Measurements from ENCODE around the gene SHISA7.

Gene SHISA7

GRCh38 chr19:55391702-55392615 is 51.1 kb downstream of the SHISA7 start:
- no peak overlapping the region for H3K4me2 ChIP-seq
- TF ChIP-seq CTCF (conservative IDR thresholded peaks at IDR 0.05; ENCODE audit: low read depth, low read length): no peak
- H4K20me1 ChIP-seq (ENCODE audit: insufficient read depth): peaks cover 28% of the 10 kb centered on the region
- no peak overlapping the region for H3K4me3 ChIP-seq (IDR thresholded peaks at IDR 0.05; ENCODE audit: insufficient read depth, low read depth, low read length)
- H3K36me3 ChIP-seq (ENCODE audit: insufficient read depth): peaks cover 12% of the 10 kb centered on the region; the same call in 1 of the 2 replicates
- H3K9ac ChIP-seq: no peak overlapping the region
- no peaks in the 10 kb centered on the region for H3K27me3 ChIP-seq (ENCODE audit: insufficient read depth, low read depth)
- H3K27ac ChIP-seq: no peak overlapping the region
- H3K79me2 ChIP-seq (ENCODE audit: insufficient read depth, low read depth): peaks cover 20% of the 10 kb centered on the region
- H3K4me1 ChIP-seq (ENCODE audit: low read depth, poor library complexity, severe bottlenecking): peaks cover 19% of the 10 kb centered on the region
- no peak overlapping the region for H2AFZ ChIP-seq (ENCODE audit: low read depth)

DNA sequence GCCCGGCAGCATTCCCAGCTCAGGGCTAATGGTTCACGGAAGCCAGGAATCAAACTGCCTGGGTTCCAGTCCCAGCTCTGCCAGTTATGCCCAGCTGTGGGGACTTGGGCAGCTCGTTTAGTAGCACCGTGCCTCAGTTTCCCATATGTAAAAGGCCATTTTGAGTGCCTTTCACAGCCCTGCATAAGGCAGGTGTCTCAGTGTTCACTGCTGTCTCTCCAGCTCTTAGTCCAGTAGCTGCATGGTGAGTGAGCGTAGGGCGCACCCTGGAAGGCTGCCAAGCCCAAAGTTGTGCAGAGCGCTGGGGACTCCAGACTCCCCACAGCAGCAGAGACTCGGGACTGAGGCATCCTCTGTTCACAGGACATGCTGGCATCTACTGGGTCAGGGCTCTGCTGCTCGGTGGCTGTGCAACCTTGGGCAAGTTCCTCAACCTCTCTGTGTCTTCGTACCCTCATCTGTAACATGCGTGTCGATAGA is 51.9 kb downstream of the SHISA7 start:
- H3K9ac ChIP-seq: no peak overlapping the region
- no peaks in the 10 kb centered on the region for H3K27me3 ChIP-seq (ENCODE audit: insufficient read depth, low read depth)
- peaks cover 20% of the 10 kb centered on the region for H3K4me1 ChIP-seq (ENCODE audit: low read depth, poor library complexity, severe bottlenecking)
- H3K4me3 ChIP-seq (IDR thresholded peaks at IDR 0.05; ENCODE audit: insufficient read depth, low read depth, low read length): no peak overlapping the region
- peaks cover 18% of the 10 kb centered on the region; the same call in 1 of the 2 replicates for H3K36me3 ChIP-seq (ENCODE audit: insufficient read depth)
- H3K4me2 ChIP-seq: no peak overlapping the region
- peaks cover 34% of the 10 kb centered on the region for H4K20me1 ChIP-seq (ENCODE audit: insufficient read depth)
- no peak for TF ChIP-seq CTCF (conservative IDR thresholded peaks at IDR 0.05; ENCODE audit: low read depth, low read length)
- H3K27ac ChIP-seq: no peak overlapping the region
- H3K79me2 ChIP-seq (ENCODE audit: insufficient read depth, low read depth): peaks cover 27% of the 10 kb centered on the region
- H2AFZ ChIP-seq (ENCODE audit: low read depth): no peak overlapping the region

DNA sequence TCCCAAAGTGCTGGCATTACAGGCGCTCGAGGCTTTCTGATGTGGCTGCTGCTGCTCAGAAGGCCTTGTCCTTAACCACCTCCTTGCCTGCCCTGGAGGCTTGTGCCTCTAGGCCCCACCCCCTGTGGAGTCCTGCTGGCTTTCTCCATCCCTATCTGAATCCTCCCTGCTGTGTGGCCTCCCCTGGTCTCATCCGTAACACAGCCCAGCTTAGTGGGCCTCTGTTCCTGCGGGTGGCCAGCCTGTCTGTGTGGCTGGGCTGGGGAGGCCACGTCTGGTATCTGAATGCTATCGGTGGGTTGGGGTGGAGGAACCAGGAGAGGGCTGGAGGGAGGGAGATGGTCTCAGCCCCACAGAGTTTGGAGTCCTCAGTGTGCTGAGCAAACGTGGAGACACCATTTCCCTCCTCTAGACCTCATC is 52.6 kb downstream of the SHISA7 start:
- Histone ChIP-seq H3K9ac (no peak overlapping the region), H4K20me1 (ENCODE audit: insufficient read depth) (peaks cover 34% of the 10 kb centered on the region), H3K79me2 (ENCODE audit: insufficient read depth, low read depth) (peaks cover 31% of the 10 kb centered on the region), H2AFZ (ENCODE audit: low read depth) (no peak overlapping the region), H3K4me3 (IDR thresholded peaks at IDR 0.05; ENCODE audit: insufficient read depth, low read depth, low read length) (no peak overlapping the region), H3K27ac (no peak overlapping the region), H3K36me3 (ENCODE audit: insufficient read depth) (peaks cover 18% of the 10 kb centered on the region; the same call in 1 of the 2 replicates), H3K27me3 (ENCODE audit: insufficient read depth, low read depth) (no peaks in the 10 kb centered on the region), H3K4me2 (no peak overlapping the region), H3K4me1 (ENCODE audit: low read depth, poor library complexity, severe bottlenecking) (peaks cover 20% of the 10 kb centered on the region)
- no peak for TF ChIP-seq CTCF (conservative IDR thresholded peaks at IDR 0.05; ENCODE audit: low read depth, low read length)

- Histone ChIP-seq H3K36me3 (ENCODE audit: insufficient read depth) (peaks cover 18% of the 10 kb centered on the region; the same call in 1 of the 2 replicates), H4K20me1 (ENCODE audit: insufficient read depth) (peaks cover 34% of the 10 kb centered on the region), H3K4me2 (no peak overlapping the region), H3K27ac (no peak overlapping the region), H3K79me2 (ENCODE audit: insufficient read depth, low read depth) (peaks cover 31% of the 10 kb centered on the region), H3K9ac (no peak overlapping the region), H3K4me1 (ENCODE audit: low read depth, poor library complexity, severe bottlenecking) (peaks cover 23% of the 10 kb centered on the region), H2AFZ (ENCODE audit: low read depth) (no peak overlapping the region), H3K27me3 (ENCODE audit: insufficient read depth, low read depth) (no peaks in the 10 kb centered on the region), H3K4me3 (IDR thresholded peaks at IDR 0.05; ENCODE audit: insufficient read depth, low read depth, low read length) (no peak overlapping the region)
- no peak for TF ChIP-seq CTCF (conservative IDR thresholded peaks at IDR 0.05; ENCODE audit: low read depth, low read length)
Observed at GRCh38 chr19:55389386-55390317, 53.4 kb downstream of the SHISA7 start.
